H9 (cell line): ENCODE data around the gene HS3ST6. TPM values are rescaled to one million over a fixed set of nuclear protein-coding genes. Genes with fewer than 3 reads are reported as not detected.

Experiments used
- DNase-seq: peaks from one replicate; pipeline ENCODE4 v3.0.0-alpha.2; 2017
- H2AFZ ChIP-seq: one replicate; pipeline ENCODE4 v1.6.1; 2013; ENCODE audit warnings: mild to moderate bottlenecking, low read length, control low read depth, moderate library complexity
- H2AK5ac ChIP-seq: 2 replicates; pipeline ENCODE4 v1.6.1; 2013; ENCODE audit warnings: low read length, control low read depth, mixed read lengths; ENCODE audit not compliant: insufficient read length
- H2BK120ac ChIP-seq: one replicate; pipeline ENCODE4 v1.6.1; 2013; ENCODE audit warnings: low read depth, mild to moderate bottlenecking, low read length, control low read depth, inconsistent platforms; ENCODE audit not compliant: poor library complexity, severe bottlenecking
- H2BK12ac ChIP-seq: 2 replicates; pipeline ENCODE4 v1.6.1; 2013; ENCODE audit warnings: low read length, control low read depth, mixed read lengths, low read depth; ENCODE audit not compliant: insufficient read length
- H2BK15ac ChIP-seq: 2 replicates; pipeline ENCODE4 v1.6.1; 2013; ENCODE audit warnings: low read depth, low read length, control low read depth
- H2BK20ac ChIP-seq: one replicate; pipeline ENCODE4 v1.6.1; 2013; ENCODE audit warnings: low read depth, mild to moderate bottlenecking, low read length, control low read depth, inconsistent platforms; ENCODE audit not compliant: poor library complexity, severe bottlenecking
- H2BK5ac ChIP-seq: 2 replicates; pipeline ENCODE4 v1.6.1; 2013; ENCODE audit warnings: low read length, control low read depth, mixed read lengths; ENCODE audit not compliant: insufficient read length
- H3K14ac ChIP-seq: 2 replicates; pipeline ENCODE4 v1.6.1; 2013; ENCODE audit warnings: low read length, control low read depth; ENCODE audit not compliant: insufficient read depth
- H3K18ac ChIP-seq: 2 replicates; pipeline ENCODE4 v1.6.1; 2013; ENCODE audit warnings: low read depth, mild to moderate bottlenecking, mixed read lengths, low read length, control low read depth; ENCODE audit not compliant: insufficient read length
- H3K23ac ChIP-seq: 2 replicates; pipeline ENCODE4 v1.6.1; 2013; ENCODE audit warnings: low read length, control low read depth, mixed read lengths, low read depth; ENCODE audit not compliant: insufficient read length
- H3K23me2 ChIP-seq: 2 replicates; pipeline ENCODE4 v1.6.1; 2013; ENCODE audit warnings: low read depth, mild to moderate bottlenecking, mixed read lengths, low read length, control low read depth; ENCODE audit not compliant: insufficient read length, poor library complexity, severe bottlenecking
- H3K27ac ChIP-seq: 2 replicates; pipeline ENCODE4 v1.5.1; 2013; ENCODE audit warnings: low read length, control low read depth, mixed read lengths, low read depth; ENCODE audit not compliant: insufficient read length
- H3K27me3 ChIP-seq: 2 replicates; pipeline ENCODE4 v1.6.1; 2013; ENCODE audit warnings: low read length, control low read depth, inconsistent platforms; ENCODE audit not compliant: insufficient read depth
- H3K4ac ChIP-seq: 2 replicates; pipeline ENCODE4 v1.6.1; 2013; ENCODE audit warnings: low read depth, mild to moderate bottlenecking, control low read depth, inconsistent platforms, low read length, moderate library complexity
- H3K4me1 ChIP-seq: 2 replicates; pipeline ENCODE4 v1.6.1; 2013; ENCODE audit warnings: low read length, control low read depth, inconsistent platforms; ENCODE audit not compliant: insufficient read depth
- H3K4me2 ChIP-seq: 2 replicates; pipeline ENCODE4 v1.6.1; 2013; ENCODE audit warnings: low read length, control low read depth, mixed read lengths; ENCODE audit not compliant: insufficient read length, insufficient read depth
- H3K56ac ChIP-seq: 2 replicates; pipeline ENCODE4 v1.6.1; 2013; ENCODE audit warnings: low read depth, mild to moderate bottlenecking, mixed read lengths, low read length, control low read depth; ENCODE audit not compliant: insufficient read length
- H3K79me1 ChIP-seq: 2 replicates; pipeline ENCODE4 v1.6.1; 2013; ENCODE audit warnings: low read depth, mild to moderate bottlenecking, moderate library complexity, low read length, control low read depth, inconsistent platforms; ENCODE audit not compliant: insufficient read depth, poor library complexity, severe bottlenecking
- H3K79me2 ChIP-seq: 2 replicates; pipeline ENCODE4 v1.6.1; 2013; ENCODE audit warnings: low read length, control low read depth, inconsistent platforms; ENCODE audit not compliant: insufficient read depth
- H3K9ac ChIP-seq: 2 replicates; pipeline ENCODE4 v1.6.1; 2013; ENCODE audit warnings: low read length, control low read depth, mixed read lengths; ENCODE audit not compliant: insufficient read length; ENCODE audit errors: extremely low read depth
- H3K9me3 ChIP-seq: one replicate; pipeline ENCODE4 v1.6.1; 2013; ENCODE audit warnings: low read depth, low read length, inconsistent platforms; ENCODE audit not compliant: control insufficient read depth
- H3T11ph ChIP-seq: one replicate; pipeline ENCODE4 v1.6.1; 2013; ENCODE audit warnings: mild to moderate bottlenecking, low read length, control low read depth, inconsistent platforms
- H4K20me1 ChIP-seq: one replicate; pipeline ENCODE4 v1.6.1; 2013; ENCODE audit not compliant: control insufficient read depth, insufficient read length, insufficient read depth
- H4K5ac ChIP-seq: 2 replicates; pipeline ENCODE4 v1.6.1; 2013; ENCODE audit warnings: low read depth, mild to moderate bottlenecking, mixed read lengths, low read length, control low read depth; ENCODE audit not compliant: insufficient read length
- H4K8ac ChIP-seq: replicated peaks from 2 replicates; pipeline ENCODE4 v1.6.1; 2013; ENCODE audit warnings: low read length, control low read depth, mixed read lengths, low read depth; ENCODE audit not compliant: insufficient read length
- H4K91ac ChIP-seq: 2 replicates; pipeline ENCODE4 v1.6.1; 2013; ENCODE audit warnings: low read depth, mild to moderate bottlenecking, moderate library complexity, mixed read lengths, low read length, control low read depth; ENCODE audit not compliant: insufficient read length
- H3K27ac Mint-ChIP-seq, 3 experiments: 2 replicates in 2 of 3; 3 replicates in 1 of 3; pipeline ENCODE4 v1.8.0; 2020 to 2021; ENCODE audit warnings: mixed read lengths in 3 of 3, mild to moderate bottlenecking in 1 of 3, moderate library complexity in 1 of 3
- H3K27me3 Mint-ChIP-seq: 2 replicates; pipeline ENCODE4 v1.8.0; 2021; ENCODE audit warnings: low read depth, mild to moderate bottlenecking, moderate library complexity, mixed read lengths
- H3K36me3 Mint-ChIP-seq, 3 experiments: 2 replicates in 2 of 3; 3 replicates in 1 of 3; pipeline ENCODE4 v1.8.0; 2020 to 2021; ENCODE audit warnings: low read depth in 3 of 3, mixed read lengths in 3 of 3; ENCODE audit not compliant: insufficient read depth in 1 of 3
- H3K4me1 Mint-ChIP-seq, 2 experiments: 2 replicates each; pipeline ENCODE4 v1.8.0; 2020; ENCODE audit warnings: mixed read lengths in 2 of 2
- H3K4me3 Mint-ChIP-seq, 2 experiments: 2 replicates in 1 of 2; 3 replicates in 1 of 2; pipeline ENCODE4 v1.8.0; 2020 to 2021; ENCODE audit warnings: mild to moderate bottlenecking in 2 of 2, mixed read lengths in 2 of 2, moderate library complexity in 1 of 2
- H3K9me3 Mint-ChIP-seq, 2 experiments: 2 replicates in 1 of 2; 3 replicates in 1 of 2; pipeline ENCODE4 v1.8.0; 2020; ENCODE audit warnings: mild to moderate bottlenecking in 2 of 2, mixed read lengths in 2 of 2, moderate library complexity in 1 of 2
- WGBS: extraction: QIAGEN DNeasy Blood & Tissue Kit; methylation state at CpG from one replicate; pipeline ENCODE4 v1.1.7; 2013; ENCODE audit warnings: missing lambda C conversion rate, low lambda C conversion rate, mixed read lengths; ENCODE audit not compliant: insufficient read length; ENCODE audit errors: extremely low coverage; 5-methylcytosine and 5-hydroxymethylcytosine counted together
- total RNA-seq: library from RNA; stranded (reverse); gene quantifications from 2 replicates; pipeline ENCODE4 v1.2.1, GENCODE V29; 2021
- TF ChIP-seq, protein P1 (sequence below): fragments of 200-600 bp; sonication (generic); conservative IDR thresholded peaks from 3 replicates; pipeline ENCODE4 v1.8.0; 2021; ENCODE audit warnings: antibody characterized with exemption, mild to moderate bottlenecking

HS3ST6 gene
- total RNA-seq, 1 experiment from 2014 or later = not detected

DNA sequence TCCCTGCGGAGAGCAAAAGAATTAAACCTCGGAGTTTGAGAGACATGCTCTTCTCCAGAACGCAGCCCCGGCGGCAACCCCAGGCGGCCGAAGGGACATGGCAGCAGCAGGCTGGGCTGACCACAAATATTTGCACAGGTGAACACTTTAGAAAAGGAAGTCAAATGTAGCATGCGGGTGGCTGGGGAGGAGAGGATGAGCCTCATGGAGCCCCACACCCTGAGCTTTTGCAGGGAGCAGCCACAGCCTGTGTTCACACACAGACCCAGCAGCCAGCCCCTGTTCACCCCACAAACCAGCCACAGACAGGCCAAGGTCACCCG is 17.8 kb downstream of the HS3ST6 start:
- Histone ChIP-seq H3K23ac (no peak overlapping the region), H4K8ac (no peak overlapping the region), H3K4ac (no peak overlapping the region), H3K4me1 (no peaks in the 10 kb centered on the region), H3K9ac (no peak overlapping the region), H2BK20ac (no peak overlapping the region), H4K5ac (no peak overlapping the region), H3K56ac (no peak overlapping the region), H3K9me3 (no peaks in the 10 kb centered on the region), H3K27me3 (no peaks in the 10 kb centered on the region), H3K23me2 (no peaks in the 10 kb centered on the region), H2BK5ac (no peak overlapping the region), H3K18ac (no peak overlapping the region), H2BK12ac (no peak overlapping the region), H4K91ac (no peak overlapping the region), H3K79me2 (no peaks in the 10 kb centered on the region), H3K14ac (no peak overlapping the region), H2BK120ac (no peak overlapping the region), H3K4me2 (no peak overlapping the region), H2BK15ac (no peak overlapping the region), H3K27ac (no peak overlapping the region), H2AK5ac (no peak overlapping the region), H2AFZ (no peak overlapping the region), H3T11ph (no peak overlapping the region), H4K20me1 (no peaks in the 10 kb centered on the region), H3K79me1 (no peaks in the 10 kb centered on the region)
- whole genome bisulfite sequencing = no CpG with 5 or more reads among the region's 9 CpGs
- peaks cover 0 to 3% of the 10 kb centered on the region in 2 experiments; a peak in 2 of 4 replicates for H3K4me1 Mint-ChIP-seq
- no peaks in the 10 kb centered on the region; a peak in 1 of 5 replicates for H3K9me3 Mint-ChIP-seq
- H3K27ac Mint-ChIP-seq = no peak overlapping the region; a peak in 1 of 7 replicates
- H3K4me3 Mint-ChIP-seq = no peak overlapping the region
- TF ChIP-seq, protein P1, sequence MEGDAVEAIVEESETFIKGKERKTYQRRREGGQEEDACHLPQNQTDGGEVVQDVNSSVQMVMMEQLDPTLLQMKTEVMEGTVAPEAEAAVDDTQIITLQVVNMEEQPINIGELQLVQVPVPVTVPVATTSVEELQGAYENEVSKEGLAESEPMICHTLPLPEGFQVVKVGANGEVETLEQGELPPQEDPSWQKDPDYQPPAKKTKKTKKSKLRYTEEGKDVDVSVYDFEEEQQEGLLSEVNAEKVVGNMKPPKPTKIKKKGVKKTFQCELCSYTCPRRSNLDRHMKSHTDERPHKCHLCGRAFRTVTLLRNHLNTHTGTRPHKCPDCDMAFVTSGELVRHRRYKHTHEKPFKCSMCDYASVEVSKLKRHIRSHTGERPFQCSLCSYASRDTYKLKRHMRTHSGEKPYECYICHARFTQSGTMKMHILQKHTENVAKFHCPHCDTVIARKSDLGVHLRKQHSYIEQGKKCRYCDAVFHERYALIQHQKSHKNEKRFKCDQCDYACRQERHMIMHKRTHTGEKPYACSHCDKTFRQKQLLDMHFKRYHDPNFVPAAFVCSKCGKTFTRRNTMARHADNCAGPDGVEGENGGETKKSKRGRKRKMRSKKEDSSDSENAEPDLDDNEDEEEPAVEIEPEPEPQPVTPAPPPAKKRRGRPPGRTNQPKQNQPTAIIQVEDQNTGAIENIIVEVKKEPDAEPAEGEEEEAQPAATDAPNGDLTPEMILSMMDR = no peak
- H3K36me3 Mint-ChIP-seq = no peaks in the 10 kb centered on the region
- H3K27me3 Mint-ChIP-seq = peaks cover 56% of the 10 kb centered on the region
- DNase-seq = no peak
